HG02763 (cell line): ENCODE data around the gene PCGF2.

Source experiments
- ATAC-seq: cut with Tn5 transposase; IDR thresholded peaks from one replicate; pipeline ENCODE4 v1.9.1; 2021; ENCODE audit warnings: mild to moderate bottlenecking, moderate library complexity; ENCODE audit not compliant: unreplicated experiment

Gene PCGF2

DNA sequence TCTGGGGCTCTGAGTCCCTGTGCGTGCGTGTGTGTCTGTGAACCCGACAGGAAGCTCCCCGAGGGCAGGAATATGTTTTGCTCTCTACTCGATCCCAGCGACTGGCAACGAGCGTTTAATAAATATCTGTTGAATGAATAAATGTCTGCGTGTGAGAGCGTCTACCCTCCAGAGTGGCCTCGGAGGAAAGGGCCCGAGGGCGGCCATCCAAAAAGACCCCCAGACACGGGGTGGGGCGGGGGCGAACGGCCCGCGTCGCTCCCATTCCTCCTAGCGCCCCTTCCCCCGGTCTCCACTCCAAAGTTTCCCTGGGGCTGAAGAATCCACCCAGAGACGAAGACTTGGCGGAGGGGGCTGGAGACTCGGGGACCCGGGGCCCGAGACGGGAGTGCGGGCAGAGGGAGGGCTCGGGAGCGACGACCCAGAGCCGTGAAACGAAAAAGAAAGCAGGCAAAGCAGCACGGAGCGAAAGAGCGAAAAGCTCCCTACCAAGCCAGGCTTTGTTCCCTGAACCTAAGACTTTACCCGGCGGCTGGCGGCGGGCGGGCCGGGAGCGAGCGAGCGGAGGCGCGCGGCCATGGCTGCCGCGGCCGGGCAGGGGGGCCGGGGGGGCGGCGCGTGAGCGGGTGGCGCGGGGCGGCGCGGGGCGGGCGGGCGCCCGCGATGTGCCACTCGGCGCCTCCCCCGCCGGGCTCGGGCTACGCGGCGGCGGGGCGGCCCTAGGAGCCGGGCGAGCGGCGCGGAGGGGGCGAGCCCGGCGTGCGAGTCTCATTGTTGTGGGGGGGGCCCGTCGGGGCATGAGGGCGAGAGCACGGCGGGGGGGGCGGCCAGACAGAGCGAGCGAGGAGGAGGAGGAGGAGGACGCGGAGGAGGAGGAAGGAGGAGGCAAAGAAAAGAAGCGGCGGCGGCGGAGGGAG lies 43.3 kb downstream of the PCGF2 start, which contains the start of gene MLLT6:
Gene MLLT6 (plus strand): TSS at position 668 of the 917 bp plus-strand sequence. CDS start 360 bp downstream, outside the sequence.
- no peak for ATAC-seq

DNA sequence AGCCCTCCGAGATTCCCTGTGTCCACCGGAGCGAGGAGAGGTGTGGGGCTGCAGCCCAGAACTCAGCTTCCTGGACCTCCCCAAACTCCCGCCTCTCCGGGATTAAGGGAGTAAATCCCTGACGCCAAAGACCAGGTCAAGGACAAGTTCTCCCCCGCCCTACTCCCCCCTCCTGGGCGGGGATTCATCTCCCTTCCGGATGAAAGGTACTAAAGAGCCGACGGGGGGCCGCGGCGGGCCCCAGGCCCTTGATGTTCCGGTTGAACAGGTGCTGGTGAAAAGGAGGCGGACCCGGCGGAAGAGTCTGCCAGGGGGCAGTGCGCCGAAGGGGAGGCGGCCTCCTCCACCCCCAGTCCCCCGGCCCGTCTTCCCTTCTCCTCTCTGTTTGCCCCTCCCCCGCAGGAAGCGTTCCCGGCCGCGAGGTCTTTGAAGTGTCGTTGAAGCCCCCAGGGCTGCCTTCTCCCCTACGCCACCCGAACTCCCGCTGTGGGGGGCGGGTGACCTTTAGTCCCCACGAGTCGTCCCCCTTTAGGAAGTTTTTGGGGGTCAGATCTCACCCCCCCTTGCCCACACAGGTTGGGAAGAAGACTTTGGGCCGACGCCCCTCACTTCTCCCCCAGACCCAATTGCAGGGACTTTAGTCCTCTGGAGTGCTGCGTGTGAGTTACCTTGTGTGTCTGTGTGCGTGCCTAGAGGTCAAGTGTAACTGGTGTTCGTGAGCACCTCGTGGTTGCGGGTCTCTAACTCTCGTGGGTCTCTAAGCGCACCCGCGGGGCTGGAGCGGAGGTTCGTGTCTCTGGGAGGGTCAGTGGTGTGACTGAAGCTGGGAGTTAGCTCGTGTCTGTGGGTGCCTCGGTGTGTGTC lies 44.2 kb downstream of the PCGF2 start:
- ATAC-seq: no peak

DNA sequence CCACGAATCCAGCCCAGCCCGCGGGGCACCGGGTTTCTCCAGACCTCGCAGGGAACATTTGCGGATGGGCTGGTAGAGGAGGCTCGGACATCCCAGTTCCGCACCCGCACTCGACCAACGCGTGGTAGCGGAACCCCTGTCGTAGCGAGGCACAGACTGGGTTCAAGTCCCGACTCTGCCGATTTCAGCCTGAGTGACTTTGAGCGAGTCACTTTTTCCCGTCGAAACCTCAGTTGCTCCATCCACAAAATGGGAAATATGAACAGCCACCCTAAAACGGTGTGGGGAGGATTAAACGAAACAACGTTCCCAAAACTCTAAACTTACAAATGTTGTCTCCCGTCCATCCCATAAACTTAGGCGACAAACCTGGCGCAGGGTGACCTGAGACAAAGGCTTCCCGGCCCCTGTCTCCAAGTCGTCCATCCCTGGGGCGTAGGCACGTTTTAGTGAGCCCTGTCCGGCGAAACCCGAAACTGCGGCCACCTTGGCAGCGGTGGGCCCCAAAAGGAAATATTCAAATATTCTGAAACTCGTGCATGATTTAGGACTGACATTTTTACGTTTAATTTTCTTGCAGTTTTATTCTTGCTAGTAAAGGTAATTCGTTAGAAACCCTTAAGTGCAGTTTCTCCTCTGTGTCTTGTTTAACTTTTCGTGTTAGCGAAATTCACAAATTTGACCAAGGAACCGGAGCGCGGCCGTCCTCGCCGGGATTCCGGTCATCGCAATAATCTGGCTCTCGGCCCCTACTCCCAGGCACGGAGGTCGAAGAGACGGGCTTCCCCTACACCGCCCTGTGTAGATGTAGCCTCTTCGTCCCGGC lies 45.0 kb downstream of the PCGF2 start:
- ATAC-seq: peak; percentile 1

DNA sequence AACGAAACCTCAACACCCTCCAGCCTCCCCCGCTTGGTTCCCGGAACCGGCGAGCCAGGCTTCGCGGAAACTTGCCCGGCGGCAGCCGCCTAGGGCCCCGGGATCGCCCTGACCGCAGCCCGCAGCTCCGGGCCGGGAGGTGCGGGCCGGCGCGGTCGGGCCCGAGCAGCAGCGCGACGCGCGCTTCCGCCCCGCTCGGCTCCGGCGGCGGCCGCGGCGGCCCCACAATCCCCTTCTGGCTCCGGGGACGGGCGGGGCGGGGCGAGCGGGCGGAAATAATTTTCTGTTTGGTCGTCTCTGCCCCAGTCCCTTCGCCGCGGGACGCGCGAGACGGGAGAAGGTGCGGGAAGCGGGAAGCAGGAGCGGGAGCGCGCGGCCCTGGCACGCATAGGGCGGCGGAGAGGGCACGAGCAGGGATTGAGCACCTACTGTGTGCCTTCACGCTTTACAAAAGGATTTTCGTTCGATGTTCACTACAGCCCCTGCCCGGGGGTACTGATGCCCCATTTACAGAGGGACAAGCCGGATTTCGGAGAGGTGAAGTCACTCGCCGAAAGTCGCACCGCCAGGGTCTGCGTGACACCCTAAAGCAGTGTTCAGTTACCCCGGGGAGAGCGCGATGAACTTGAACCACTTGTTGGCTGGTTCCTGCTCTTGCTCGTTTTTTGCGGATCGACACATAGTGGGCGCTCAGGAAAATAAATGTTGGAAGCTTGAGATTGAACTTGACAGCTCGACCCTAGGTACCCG lies 45.8 kb downstream of the PCGF2 start:
- ATAC-seq: peak; percentile 32

DNA sequence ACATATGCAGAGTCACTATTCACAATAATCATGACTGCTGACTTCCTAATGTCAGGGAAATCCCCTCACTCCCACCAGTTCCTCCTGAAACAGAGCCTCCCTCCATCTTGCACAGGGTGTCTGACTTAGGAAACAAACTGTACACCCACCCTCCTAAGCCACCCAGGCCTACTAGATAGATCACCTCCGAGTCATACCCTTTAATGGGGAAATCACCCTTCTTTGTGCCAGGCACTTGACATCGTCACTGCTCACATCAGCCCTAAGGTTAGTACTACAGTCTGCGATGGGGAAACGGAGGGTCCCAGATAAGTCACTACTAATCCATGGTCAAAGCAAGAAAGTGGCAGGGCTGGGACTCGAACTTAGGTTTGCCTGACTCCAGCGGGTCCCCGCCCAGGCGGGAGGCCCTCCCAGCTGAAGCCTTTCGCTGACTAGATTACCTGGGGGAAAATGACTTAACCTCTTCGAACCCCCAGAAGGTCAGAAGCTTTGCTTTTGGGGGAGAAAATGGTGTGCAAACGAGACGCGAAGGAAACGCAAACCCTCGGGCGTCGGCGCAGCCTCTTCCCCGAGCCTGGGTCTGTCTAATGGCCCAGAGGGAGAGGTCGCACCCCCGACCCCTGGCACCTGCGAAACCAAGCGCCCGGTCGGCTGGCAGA lies 46.5 kb downstream of the PCGF2 start:
- ATAC-seq: peak; percentile 18

DNA sequence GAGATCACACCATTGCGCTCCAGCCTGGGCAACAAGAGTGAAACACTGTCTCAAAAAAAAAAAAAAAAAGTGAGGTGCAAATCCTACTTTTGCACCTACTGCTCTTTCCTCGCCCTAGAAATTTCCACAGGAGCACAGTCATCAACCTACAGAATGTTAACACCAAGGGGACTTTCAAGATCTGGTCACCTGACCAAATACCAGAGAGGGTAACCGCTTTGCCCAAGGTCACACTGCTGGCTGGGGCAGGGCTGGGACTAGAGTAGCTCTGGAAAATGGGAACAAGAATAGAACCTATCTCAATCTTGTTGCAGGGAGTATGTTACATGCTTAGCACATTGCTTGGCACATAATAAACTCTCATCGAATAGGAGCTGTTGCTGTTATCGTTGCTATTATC lies 49.4 kb downstream of the PCGF2 start:
- no peak for ATAC-seq

DNA sequence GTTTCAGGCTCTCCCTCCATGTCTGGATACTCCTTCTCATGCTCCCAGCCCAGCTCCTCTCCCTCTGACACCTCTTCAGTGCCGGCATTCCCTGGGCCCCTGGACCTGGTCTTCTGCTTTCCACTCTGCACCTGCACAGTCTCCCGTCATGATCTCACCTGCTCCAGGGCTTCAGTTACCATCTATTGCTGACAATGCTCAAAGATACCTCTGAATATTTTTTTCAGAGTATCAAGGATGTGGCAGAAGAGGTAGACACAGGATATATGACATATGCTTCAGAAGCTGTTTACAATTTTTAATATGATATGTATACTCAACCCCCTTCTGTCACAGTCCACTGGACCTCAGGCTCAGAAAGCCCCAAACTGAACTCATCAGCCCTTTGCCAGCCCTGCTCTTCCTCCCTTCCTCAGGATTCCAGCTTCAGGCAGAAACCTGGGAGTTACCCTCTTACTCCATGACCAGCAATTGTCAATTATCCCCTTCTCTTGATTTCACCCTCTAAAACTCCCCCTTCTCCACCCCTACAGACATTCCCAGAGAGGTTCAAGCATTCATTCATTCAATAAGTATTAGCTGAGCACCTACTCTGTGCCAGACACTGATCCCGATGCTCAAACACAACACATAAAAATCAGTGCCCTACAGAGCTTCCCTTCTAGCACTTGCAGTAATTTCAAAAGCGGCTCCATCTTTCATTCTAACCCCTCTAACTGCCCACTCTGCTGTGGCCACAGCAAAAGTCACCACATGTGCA lies 50.9 kb downstream of the PCGF2 start:
- ATAC-seq: no peak

DNA sequence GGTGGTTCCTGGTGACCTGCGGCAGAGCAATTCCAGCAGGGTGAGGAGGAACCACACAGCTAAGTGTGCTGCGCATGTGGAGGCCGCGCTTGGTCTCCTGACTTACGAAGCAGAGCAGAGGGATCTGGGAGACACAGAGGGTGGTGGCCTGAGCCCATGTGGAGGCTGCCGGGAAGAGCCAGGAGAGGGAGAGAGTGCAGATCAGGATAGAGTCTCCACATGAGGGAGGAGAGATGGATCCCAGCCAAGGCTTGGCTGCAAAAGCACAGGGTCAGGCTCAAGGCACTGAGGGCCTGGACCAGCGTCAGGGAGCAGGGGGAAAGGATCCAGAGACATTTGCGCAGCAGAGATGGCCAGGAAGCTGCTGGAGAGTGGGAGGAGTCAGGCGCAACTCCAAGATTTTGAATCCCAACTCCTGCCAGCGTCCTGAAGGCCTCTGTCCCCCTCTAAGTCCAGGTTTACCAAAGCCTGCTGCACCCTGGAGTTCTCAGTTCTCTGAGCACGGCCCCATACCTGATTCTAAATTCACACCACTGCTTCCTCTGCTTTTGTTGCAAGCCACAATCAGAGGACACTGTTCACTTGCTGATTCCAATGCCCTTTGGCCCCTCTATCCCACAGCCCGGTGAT lies 54.3 kb downstream of the PCGF2 start:
- ATAC-seq: no peak

DNA sequence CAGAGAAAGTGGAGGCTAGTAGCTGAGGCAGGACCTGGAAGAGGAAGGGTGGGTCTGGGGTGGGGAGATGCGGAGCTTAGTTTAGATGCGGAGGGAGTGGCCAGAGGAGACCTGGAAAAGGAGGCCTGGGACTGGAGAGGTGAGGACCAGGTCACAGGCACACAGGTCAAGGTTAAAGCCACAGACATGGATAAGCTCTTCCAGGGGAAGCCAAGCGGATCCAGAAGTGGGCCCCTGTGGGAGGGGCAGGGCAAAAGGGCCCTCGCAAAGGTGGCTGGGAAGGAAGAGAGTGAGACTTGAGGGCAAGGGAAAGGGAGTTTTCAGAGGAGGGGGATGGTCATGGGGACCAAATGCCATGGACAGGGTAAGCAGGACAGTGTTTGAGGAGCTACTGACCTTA lies 57.0 kb downstream of the PCGF2 start:
- no peak for ATAC-seq

DNA sequence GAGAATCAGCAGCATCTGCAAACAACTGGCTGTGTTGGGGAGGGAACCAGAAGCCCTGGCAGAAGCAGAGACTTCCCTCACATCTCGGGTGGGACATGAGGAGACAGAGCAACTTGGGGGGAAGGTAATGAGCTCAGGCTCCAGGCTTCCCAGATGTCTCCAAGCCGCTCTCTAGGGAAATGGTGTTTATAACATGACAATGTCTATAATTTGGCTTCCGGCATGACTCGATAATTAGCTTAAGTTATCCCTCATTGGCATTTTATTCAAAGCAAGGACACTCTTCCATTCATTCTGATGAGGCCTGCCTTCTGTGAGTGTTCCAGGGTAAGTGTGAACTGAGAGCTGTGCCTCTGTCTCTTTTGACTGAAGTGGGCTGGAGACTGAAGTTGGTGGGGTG lies 57.8 kb downstream of the PCGF2 start:
- ATAC-seq: no peak

DNA sequence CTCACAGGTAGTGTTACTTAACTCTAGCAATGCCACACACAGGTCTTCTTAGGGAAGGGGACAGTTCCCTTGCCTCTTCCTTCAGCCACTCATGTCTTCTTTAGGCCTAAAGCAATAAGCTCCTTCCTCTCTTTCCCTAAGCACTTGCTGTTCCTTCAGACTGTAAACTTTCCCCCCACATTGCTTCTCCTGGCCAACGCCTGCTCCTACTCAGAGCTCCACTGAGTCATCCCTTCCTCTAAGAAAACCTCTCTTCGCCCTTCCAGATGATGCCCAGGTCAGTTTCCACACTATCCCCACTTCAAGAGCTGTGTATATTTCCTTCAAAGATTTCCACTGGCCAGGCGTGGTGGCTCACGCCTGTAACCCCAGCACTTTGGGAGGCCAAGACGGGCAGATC lies 60.9 kb downstream of the PCGF2 start:
- ATAC-seq: no peak

DNA sequence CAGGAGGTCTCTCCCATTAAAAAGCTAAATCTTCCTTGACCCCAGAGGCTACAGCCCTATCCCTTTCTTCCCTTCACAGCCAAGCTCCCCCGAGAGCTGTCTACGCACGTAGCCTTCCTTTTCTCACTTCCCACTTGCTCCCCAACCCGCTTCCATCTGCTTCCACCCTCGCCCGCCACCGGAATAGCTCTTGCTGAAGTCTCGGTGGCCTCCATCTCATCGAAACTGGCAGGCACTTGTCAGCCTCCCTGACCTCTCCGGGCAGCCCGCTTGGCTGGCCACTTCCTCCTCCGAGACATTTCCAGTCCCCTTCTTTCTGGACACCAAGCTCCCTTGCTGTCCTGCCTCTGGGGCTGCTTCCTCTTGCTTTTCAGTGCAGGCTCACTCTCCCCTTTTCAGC lies 62.6 kb downstream of the PCGF2 start:
- ATAC-seq: no peak
